ENCODE measurements around the gene ARHGAP15.

DNA sequence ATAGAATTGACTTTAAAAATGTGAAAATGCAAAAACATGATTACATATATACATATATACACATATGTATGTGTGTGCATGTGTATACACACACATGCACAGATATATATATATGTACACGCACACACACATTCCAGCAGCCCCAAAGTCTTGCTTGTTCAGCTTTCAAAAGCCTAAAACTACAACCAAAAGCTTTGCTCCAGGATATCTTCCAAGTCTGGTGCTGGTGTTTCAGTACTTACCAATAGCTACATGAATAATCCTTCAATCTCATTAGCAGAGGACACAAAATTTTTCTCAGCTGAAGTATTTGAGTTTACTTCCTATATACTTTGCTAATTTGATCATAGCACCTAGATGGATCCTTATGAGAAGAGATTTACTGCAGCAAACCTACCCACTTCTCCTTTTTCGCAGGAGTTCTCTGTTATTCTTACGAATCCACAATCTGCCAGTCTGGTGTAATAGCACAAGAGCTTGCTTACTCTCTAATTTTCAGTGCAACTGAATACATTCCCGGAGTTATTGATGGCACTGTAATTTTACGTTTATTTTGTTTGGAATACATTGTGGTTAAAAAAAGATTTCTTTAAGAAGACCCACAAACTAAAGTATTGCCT, 553.3 kb downstream of the ARHGAP15 start:
- no peak for TF ChIP-seq SUZ12 (IDR thresholded peaks at IDR 0.05; ENCODE audit: extremely low read depth, insufficient read depth, insufficient read length)
- TF ChIP-seq ZNF274 (IDR thresholded peaks at IDR 0.05; ENCODE audit: low read depth, low read length): no peak

Data from NT2/D1 (cell line).